NCI-H1048 (cell line): Measurements from ENCODE around the gene GPRIN1.

Source experiments
- DNase-seq: peaks from one replicate; lab custom pipeline; 2025; lab: John Stamatoyannopoulos, UW

GPRIN1 gene

DNA sequence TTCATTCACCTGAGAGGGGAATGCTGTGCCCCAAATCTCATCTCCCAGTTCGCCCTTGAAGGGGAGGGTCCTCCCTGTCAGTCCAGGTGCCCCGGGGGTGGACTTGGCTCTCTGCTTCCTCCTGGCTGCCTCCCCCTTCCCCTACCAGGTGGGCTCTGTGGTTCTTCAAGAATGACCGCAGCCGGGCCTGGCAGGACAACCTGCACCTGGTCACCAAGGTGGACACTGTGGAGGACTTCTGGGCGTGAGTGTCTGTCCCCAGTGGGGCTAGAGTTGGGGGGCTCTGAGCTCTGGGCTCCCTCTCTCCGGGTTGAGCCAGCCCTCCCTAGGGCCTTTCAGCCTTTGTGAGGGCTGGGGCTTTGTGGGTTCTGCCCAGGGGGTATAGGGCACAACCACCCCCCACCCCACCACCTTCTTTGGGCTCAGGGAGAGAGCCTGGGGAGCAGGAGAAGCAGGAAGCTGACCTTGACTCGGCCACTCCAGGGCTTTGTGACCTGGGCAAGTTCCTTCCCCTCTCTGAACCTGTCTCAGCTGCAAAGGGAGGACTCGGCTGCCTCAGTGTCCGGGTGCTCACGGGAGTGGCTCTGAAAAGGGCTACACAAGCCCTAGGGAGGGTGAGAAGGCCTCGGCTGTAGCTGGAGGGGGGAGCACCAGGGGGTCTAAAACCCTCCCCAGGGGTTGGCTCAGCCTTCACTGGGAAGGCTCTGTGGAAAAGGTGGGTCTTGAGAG, 33.7 kb upstream of the GPRIN1 start:
- DNase-seq, result no peak

DNA sequence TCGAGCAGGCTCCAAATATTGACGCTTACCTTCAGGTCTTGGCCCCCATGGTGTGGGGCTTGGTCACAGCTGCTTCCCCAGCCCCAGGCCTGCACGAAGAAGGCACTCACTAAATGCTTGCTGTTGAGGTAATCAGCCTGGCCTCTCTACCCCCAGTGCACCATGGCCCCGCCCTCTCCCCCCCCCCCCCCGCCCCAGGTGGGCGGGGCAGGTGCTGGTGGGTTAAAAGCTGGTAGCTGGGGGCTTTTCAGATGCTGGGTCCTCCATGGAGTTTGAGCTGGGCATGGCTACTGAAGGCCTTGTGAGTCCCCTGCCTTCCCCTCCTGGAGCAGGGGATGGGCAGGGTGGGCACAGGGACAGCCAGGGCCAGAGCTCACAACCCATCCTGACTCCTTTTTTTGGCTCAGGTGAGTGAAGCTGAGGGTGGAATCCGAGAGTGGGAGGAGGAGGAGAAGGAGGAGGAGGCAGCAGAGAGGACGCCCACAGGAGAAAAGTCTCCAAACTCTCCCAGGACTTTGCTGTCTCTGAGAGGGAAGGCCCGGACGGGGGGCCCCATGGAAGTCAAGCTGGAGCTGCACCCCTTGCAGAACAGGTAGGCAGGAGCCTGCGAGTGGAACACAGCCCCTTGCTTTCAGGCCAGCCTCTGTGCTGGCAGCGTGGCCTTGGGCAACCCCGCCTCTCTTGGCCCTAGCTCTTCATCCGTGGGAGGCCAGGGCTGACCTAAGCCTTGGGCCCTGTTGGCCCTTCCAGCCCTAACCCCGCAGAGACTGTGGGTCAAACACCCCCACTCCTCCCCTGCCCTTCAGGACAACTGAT, 32.9 kb upstream of the GPRIN1 start:
- no peak for DNase-seq

DNA sequence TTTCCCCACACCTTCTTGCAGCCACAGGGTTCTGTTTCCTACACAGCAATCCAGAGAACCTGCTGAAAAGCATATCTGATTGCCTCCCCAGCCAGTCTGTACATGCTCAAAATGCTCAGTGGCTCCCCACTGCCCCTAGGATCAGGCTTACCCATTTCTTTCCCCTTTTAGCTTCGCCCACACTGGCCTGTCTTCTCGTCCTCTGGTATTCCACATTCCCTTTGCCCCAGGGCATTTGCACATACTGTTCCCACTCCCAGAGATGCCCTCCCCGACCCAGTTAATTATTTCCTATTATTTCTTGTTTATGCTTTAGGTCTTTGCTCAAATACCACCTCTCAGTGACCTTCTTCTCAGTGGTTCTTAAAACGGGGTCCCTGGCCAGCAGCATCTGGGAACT, 30.7 kb upstream of the GPRIN1 start:
- DNase-seq, result no peak

DNA sequence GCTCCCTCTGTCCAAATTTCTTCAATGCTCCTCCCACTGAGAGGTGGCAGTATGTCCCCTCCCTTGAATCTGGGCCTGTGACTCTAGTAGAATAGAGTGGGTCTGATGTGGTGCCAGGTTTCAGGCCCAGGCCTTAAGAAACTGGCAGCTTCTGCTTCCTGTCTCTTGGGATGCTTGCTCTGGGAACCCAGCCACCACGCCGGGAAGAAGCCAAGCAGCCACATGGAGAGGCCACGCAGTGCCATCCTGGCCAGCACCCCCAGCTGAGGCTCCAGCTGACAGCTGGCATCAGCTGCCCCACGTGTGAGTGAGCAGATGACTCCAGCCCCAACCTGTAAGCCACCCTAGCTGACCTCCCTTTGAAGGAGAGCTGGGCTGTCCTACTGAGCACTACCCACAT, 30.0 kb upstream of the GPRIN1 start:
- DNase-seq, result no peak

DNA sequence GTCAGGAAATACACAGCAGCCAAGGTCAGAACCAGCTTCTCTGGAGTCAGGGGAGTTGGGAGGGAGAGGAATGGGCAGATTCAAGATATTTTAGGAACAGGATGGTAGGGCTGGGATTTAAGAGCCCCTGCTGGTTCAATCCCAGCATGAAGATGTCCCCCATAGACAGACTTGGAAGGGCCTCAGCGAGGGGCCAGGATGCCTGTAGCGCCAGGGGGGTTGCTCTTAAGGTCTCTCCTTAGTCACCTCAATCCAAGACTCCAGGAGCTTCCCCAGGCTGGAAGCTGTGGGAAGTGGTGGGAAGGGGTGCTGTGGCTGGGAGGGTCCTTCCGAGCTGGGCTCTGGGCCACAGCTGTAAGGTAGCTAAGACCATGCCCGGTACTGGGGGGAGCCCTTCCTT, 29.3 kb upstream of the GPRIN1 start:
- DNase-seq, result no peak

DNA sequence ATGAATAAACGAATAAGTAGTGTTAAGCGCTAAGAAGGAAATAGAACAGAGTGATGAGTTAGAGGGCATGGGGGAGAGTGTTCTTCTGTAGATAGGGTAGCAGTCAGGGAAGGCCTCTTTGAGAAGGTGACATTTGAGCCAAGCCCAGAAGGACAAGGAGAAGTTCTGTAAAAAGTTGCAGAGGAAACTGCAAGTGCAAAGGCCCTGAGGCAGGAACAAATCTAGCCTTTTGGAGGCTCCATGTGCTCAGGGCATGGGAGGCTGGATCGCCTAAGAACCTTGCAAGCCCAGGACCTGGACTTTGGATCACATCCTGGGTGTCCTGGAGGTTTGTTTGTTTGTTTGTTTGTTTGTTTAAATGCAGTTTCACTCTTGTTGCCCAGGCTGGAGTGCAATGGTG, 28.5 kb upstream of the GPRIN1 start:
- DNase-seq, result no peak

DNA sequence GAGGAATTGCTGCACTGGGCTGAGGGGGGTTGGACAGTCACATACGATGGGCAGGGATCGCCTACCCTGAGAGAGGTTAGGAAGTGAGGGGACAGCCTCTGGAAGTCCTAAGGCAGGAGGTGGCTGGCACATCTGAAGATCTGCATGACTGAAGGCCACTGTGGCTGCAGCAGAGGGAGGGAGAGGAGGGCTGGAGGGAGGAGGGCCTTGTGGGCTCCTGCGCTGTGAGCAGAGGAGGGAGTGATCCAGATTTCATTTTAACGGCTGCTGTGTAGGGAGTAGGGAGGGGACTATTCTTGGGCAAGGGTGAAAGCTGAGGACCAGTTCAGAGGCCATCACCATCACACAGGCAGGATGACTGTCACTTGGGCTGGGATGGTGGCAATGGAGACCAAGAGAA, 27.6 kb upstream of the GPRIN1 start:
- no peak for DNase-seq

DNA sequence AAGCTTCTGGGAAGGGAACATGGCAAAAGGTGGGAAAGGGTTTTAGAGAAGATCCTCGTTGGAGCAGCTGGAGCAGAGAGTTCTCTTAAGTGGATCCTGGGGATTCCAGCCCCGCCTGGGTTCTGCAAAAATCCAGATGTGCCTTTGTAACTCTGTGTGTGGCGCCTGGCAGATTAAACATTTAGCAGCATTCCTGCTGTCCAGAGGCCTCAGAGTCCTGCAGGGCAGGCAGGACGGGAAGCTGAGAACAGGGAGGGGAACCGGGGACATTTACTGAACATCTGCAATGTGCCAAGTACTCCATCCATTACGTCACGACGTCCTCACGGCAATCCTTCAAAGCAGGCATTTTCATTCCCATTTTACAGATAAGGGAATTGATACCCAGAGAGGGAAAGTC, 26.5 kb upstream of the GPRIN1 start:
- no peak for DNase-seq

DNA sequence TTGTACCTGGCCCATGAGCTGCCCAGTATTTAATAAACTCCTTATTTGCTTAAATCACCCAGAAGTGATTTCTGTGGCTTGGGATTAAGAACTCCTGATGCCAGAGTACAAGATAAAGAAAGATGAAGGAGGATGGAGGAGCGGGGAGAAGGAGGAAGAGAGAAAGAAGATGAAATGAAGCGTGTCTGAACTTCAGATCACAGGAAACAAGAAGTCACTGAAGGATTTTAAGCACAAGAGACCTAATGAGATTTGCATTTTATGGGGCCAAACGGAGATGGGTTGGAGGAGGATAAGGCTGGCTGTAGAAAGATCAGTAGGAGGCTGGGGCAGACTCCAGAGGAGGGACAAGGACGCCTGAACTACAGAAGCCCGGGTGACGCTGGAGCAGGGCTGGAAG, 23.6 kb upstream of the GPRIN1 start:
- DNase-seq, result no peak

DNA sequence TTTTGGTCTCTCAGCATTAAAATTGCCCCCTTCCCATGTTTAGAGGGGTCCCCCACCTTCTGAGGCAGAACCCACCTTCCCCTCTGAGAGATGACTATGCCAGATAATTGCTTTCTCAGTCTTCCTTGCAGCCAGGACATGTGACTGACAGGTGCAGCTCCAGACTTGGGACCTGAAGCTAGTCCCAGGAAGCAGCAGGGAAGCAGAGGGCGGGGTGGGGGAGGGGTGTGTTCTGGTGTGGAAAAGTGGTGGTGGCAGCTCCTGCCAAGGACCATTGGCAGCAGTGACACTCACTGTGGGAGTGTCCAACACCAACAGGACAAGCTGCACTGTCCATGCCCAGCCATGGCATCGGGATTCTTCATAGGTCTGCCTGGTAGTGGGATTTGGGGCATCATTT, 22.8 kb upstream of the GPRIN1 start:
- no peak for DNase-seq

DNA sequence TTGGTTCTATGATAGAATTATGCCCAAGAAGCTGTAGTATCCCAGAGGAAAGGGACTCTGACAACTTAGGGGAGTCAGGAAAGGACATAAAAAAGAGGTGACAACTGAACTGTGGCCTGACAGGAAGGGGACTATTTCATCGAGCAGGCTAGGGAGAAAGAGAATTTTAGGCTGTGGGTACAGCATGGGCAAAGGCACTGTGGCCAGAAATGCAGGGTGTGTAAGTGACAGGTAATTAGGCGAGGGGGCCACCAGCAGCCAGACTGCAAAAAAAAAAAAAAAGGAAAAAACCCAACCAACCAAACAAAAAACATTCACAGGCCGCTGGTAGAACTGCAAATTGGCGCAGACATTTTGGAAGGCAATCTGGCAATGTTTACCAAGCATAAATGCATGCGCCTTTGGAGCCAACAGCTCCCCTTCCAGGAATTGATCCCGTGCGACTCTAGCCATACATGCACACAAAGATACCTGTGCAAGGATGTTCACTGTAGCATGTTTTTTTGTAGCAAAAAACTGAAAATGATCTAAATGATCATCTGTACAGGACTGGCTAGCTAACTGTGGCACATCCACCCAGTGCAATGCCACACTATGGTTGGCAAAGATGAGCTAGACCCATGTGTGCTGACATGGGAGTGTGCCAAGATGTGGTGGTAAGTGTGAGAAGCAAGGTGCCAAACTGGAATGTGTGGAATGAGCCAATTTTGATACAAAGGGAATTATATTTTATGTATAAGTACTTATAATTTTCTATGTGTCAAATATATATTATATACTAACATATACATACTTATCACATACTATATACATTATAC, 21.6 kb upstream of the GPRIN1 start:
- no peak for DNase-seq

DNA sequence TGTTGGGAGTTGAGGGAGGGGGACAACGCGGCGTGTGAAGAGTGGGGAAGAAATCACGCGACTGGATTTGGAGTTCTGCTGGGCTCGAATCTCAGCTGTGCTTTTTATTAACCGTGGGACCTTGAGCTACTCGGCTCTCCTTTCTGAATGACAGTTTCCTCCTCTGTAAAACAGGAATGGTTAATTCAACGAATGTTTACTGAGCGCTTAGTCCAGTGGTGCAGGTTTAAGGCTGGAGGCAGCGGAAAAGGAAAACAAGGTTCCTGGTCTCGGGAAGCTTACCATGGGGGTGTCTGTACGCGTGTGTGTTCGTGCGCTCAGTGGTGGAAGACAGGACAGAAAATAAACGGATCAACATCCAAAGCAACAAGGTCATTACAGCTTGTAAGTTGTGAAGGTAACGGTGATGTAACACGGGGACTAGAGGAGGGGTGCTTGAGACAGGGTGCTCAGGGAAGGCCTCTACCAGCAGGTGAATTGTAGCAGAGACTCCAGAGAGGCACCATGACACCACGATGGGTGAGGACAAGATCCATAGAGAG, 20.8 kb upstream of the GPRIN1 start:
- DNase-seq, result no peak

DNA sequence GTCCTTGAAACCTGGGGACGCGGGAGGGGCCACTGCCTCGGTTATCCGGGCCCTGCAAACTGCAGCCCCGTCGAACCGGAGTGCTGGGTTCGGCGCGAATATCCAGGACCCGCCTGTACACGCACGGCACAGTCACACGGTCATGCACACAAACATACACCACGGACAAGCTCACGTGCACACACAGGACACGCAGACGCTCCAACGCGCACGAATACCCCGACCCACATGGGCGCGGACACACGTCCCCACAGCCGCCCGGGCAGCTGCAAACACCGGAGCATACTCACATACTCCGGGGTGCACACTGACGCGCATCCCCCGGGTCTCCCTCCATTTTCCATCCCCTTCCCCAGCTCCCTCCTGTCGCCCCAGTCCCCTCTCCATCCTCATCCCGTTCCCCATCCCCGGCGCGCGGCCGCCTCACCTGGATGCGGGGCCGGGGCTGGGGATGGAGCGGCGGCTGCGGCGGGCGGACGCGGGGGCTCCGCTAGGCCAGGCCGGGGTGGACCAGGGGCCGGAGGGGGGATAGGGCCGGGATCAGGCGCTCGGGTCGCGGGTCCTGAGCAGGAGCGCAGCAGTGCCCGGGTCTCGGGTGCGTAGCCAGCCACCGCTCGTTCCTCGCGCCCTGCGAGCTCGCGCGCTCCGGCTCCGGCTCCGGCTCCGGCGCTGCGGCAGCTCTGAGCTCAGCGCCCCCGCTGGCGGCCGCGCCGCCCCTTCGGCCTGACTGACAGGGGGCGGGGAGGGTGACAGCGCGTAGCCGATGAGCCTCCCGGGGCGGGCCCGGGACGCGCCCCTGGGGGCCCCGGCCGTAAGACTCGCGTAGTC, 20.1 kb upstream of the GPRIN1 start, which contains the start of the genes EIF4E1B and SNCB:
TSS of gene EIF4E1B (plus strand) at position 823 of the 828 bp plus-strand sequence. CDS start 12,113 bp downstream, outside the sequence.
TSS of gene SNCB (minus strand) at position 682 of the 828 bp plus-strand sequence. CDS start 880 bp downstream, outside the sequence.
- no peak for DNase-seq

DNA sequence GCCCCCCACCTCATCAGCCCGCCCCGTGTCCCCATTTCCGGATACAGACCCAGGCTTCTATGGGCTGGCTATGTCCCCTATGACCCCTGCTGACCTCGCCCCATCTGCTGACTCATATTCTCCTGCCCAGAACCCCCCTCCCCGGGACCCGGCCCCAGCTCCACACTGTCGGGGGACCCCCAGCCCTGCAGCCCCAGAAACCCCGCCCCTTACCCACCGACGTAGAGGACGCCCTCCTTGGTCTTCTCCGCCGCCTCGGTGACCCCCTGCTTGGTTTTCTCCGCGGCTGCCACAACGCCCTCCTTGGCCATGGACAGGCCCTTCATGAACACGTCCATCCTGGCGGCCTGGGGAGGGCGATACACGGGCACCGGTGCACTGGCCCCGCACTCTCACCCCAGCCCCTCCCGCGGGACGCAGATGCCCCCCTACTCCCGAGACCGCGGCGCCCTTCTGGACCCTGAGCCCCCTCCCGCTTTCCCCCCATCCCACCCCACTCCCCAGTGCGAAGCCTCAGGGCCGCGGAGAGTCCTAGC, 19.4 kb upstream of the GPRIN1 start:
- DNase-seq, result no peak

DNA sequence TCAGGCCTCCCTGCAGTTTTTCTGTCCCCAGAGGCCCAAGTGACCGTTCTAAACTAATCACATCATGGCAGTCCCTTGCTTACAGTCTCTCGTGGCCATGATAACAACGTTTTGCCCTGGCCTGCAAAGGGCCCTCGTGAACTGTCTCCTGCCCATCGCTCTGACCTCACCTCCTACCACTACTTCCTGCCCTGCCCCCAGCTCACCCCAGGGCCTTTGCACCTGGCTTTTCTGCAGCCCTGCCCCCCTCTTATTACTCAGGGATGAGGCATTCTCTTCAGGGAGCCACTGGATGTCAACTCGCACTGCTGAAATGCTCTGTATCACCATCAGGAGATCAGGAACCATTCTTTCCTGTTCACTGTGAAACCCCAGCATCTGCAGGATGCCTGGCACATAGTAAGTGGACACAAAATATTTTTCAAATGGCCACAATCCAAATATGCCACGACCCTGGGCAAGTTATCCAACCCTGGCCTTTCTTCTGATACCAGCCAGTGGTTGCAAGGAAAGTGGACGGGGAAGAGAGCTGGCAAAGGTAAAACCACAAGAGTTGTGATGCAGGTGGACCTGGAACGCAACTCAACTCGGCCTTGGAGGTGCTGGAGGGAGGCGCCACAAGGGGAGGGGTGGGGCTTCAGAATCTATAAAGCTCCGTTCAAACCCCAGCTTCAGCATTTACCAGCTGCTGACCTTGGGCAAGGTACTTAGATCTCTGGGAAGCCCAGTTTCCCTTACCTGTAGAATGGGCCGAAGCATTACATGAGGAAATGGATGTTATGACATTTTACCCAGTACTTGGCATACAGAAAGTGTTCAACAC, 18.7 kb upstream of the GPRIN1 start:
- no peak for DNase-seq

DNA sequence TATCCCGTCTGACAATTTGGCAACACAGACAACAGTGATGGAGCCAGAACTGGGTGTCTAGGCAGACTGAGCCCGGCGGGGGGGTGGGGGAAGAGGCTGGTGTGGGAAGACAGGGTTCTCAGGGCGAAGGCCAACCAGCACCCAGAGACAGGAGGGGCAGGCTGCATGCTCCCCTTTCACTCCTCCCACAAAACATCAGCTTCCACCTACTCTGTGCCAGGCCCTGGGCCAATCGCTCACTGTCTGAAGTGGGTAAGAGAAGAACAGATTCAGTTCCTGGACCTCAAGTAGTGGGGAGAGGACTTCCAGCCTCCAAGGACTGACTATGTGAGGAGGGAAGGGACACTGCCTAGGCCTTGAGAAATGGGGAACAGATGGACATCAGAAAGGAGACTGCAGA, 17.6 kb upstream of the GPRIN1 start:
- no peak for DNase-seq

DNA sequence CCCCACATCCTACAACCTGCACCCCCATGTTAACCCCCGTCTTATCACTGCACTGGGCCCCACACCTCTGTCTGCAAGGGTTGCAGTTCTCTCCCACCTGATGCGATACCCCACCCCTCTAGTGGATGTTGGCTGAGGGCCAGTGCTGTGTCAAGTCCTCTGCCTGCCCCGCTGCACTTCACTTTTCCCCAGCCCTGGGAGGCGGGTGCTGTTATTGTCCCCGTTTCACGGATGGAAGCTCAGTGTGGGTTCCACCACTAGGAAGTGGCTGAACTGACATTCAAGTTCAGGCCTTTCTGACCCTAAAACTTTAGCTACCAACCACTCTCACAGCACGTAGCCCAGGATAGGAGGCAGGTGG, 16.9 kb upstream of the GPRIN1 start:
- DNase-seq, result no peak

DNA sequence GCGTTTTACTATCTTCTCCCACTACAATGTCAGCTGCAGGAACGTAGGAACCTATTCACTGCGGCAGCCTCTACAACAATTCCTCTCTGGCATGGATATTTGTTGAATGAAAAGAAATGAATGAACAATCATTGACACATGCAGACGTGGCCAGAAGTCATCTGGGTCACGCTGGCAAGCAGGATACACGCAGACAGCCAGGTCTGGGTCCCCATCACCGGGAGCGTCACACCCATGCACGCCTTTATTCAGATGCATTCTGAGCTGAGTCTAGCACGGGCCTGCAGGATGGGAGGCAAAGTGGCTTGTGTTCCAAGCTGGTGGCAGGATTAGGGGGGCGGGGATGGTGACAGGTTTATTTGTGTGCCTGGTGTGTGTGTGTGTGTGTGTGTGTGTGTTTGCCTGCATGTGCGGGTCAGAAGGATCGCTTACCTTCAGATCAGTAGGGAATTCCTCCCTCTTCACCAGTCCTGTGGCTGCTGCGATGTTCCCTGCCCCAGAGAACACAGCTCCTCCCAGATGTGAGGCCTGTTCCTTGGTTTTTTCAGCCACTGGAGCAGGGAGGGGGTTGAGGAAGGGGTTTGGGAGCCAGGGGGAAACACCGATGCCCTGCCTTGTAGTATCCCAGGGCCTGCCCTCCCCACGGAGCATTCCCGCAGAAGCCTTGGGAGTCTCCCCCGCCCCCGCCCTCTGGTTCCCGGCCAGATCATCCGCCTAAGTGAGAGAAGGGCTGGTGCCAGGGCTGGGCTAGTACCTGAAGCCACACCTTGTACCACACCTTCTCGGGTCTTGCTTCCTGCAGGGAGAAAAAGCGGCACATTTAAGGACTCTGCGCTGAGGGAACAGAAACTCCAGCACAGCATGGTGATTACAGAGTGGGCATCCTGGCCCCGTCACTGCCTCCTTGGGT, 16.3 kb upstream of the GPRIN1 start:
- DNase-seq, result no peak

DNA sequence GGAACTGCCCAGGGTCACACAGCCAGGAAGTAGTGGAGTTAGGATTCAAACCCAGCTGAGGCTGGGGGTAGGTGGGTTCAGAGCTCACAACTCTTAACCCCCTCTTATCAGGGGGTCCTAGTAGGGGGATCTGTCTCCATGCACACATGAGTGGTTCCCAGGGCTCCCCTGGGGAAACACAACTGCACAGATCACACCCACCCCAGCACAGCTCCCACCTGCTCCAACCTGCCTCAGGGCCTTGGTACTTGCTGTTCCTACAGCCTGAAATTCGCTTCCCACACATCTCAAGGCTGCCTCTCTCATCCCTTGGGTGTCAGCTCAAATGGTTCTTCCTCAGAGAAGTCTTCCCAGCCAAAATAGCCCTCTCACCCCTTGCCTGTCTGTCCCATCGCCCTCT, 15.6 kb upstream of the GPRIN1 start:
- DNase-seq, result no peak
